GM19468 (cell line): Measurements from ENCODE around the gene SLBP.
"Not testable (repeated sequence)": the region's sequence is repeated elsewhere in the genome, so short reads cannot be mapped to it uniquely, and the experiment has no call there.

ENCODE experiments used
- ATAC-seq: cut with Tn5 transposase; IDR thresholded peaks from one replicate; pipeline ENCODE4 v1.9.1; 2021; ENCODE audit warnings: mild to moderate bottlenecking, moderate library complexity, moderate number of reproducible peaks; ENCODE audit not compliant: unreplicated experiment; ENCODE audit errors: extremely low read depth

SLBP gene

GRCh38 chr4:1714303-1715001 lies 2.3 kb upstream of the SLBP start:
- no peak for ATAC-seq

- ATAC-seq = no peak
These were observed 1.1 kb upstream of the SLBP start for GRCh38 chr4:1713003-1713851.

GRCh38 chr4:1711571-1712215 lies 426 bp downstream of the SLBP start:
- no peak for ATAC-seq

- no peak for ATAC-seq
These were observed 1.0 kb downstream of the SLBP start for GRCh38 chr4:1711055-1711570.

GRCh38 chr4:1708581-1708980 lies 3.5 kb downstream of the SLBP start:
- no peak for ATAC-seq

GRCh38 chr4:1706358-1706757 lies 5.8 kb downstream of the SLBP start:
- ATAC-seq = no peak

GRCh38 chr4:1705732-1706131 lies 6.4 kb downstream of the SLBP start:
- ATAC-seq = no peak

- ATAC-seq = no peak
These were observed 8.3 kb downstream of the SLBP start for GRCh38 chr4:1703867-1704266.

GRCh38 chr4:1701671-1702070 lies 10.4 kb downstream of the SLBP start:
- not testable (repeated sequence) for ATAC-seq

- ATAC-seq = no peak
These were observed 16.2 kb downstream of the SLBP start for GRCh38 chr4:1695913-1696312.

- ATAC-seq = no peak
These were observed 18.8 kb downstream of the SLBP start for GRCh38 chr4:1693131-1693896.

GRCh38 chr4:1691737-1692373 lies 20.3 kb downstream of the SLBP start:
- ATAC-seq = no peak

- ATAC-seq = no peak
These were observed 21.4 kb downstream of the SLBP start for GRCh38 chr4:1690698-1691097.

GRCh38 chr4:1686440-1687036 lies 25.6 kb downstream of the SLBP start:
- ATAC-seq = no peak

- ATAC-seq = no peak
These were observed 26.6 kb downstream of the SLBP start for GRCh38 chr4:1685235-1686150.

- ATAC-seq = no peak
These were observed 27.4 kb downstream of the SLBP start for GRCh38 chr4:1684506-1685234.

- peak; percentile 73 for ATAC-seq
These were observed 28.2 kb downstream of the SLBP start, which contains the start of gene FAM53A for GRCh38 chr4:1683736-1684505. Gene FAM53A (minus strand): TSS chr4:1684313. CDS start chr4:1668741, 15,572 bp downstream.
